NCI-H2227 (cell line): ENCODE measurements around the gene FAM83E.

Experiments used
- DNase-seq: peaks from one replicate; lab custom pipeline; 2025; ENCODE audit not compliant: unreplicated experiment; lab: John Stamatoyannopoulos, UW

FAM83E gene

DNA sequence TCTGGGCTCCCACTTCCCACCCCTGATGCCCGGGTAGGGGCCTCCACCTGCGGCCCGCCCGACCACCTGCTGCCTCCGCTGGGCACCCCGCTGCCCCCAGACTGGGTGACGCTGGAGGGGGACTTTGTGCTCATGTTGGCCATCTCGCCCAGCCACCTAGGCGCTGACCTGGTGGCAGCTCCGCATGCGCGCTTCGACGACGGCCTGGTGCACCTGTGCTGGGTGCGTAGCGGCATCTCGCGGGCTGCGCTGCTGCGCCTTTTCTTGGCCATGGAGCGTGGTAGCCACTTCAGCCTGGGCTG, 14.4 kb upstream of the FAM83E start:
- no peak for DNase-seq

DNA sequence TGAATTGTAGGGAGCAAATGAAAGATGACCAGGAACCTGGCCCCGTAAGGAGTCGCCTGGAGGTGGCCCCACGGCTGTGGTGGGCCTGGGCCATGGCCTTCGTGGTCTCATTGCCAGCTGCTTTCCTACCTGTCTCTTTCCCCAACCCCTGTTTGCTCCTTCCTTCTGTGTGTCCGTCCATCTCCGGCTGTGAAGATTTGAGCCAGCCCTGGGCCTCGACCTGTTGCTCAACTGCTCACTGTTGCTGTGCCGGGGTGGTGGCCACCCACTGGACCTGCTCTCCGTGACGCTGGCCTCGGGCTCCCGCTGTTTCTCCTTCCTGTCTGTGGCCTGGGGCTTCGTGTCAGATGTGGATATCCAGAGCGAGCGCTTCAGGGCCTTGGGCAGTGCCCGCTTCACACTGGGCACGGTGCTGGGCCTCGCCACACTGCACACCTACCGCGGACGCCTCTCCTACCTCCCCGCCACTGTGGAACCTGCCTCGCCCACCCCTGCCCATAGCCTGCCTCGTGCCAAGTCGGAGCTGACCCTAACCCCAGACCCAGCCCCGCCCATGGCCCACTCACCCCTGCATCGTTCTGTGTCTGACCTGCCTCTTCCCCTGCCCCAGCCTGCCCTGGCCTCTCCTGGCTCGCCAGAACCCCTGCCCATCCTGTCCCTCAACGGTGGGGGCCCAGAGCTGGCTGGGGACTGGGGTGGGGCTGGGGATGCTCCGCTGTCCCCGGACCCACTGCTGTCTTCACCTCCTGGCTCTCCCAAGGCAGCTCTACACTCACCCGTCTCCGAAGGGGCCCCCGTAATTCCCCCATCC, 13.8 kb upstream of the FAM83E start:
- no peak for DNase-seq

- DNase-seq = no peak
Observed at GRCh38 chr19:48627865-48628314, 13.0 kb upstream of the FAM83E start.

DNA sequence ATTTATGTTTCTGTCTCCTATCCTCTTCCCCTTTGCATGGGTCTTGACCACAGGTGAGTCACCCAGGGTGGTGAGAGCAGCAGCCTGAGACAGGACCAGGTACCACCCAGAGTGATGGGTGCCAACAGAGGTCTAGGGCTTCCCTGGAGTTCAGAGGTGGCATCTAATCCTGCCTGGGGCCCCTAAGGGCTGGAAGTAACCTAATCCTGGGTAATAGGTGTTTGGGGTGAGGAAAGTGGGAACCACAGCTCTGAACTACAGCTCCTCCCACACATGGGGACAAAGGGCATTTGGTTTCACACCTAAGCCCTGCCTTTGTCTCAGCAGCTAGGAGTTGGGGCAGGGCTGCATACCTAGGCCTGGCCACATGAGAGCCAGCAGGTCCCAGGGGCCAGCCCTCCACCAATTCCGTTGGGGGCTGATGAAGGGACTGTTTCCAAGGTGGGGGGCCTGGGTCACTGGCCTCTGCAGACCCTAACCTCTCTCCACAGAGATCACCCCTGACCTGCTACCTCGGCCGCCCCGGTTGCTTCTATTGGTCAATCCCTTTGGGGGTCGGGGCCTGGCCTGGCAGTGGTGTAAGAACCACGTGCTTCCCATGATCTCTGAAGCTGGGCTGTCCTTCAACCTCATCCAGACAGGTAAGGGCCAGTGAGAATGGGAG, 12.5 kb upstream of the FAM83E start:
- DNase-seq = no peak

DNA sequence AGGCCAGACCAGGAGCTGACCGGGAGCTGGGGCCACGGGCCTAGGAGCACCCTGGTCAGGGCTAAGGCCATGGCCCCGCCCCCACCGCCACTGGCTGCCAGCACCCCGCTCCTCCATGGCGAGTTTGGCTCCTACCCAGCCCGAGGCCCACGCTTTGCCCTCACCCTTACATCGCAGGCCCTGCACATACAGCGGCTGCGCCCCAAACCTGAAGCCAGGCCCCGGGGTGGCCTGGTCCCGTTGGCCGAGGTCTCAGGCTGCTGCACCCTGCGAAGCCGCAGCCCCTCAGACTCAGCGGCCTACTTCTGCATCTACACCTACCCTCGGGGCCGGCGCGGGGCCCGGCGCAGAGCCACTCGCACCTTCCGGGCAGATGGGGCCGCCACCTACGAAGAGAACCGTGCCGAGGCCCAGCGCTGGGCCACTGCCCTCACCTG, 11.0 kb upstream of the FAM83E start:
- DNase-seq = no peak

DNA sequence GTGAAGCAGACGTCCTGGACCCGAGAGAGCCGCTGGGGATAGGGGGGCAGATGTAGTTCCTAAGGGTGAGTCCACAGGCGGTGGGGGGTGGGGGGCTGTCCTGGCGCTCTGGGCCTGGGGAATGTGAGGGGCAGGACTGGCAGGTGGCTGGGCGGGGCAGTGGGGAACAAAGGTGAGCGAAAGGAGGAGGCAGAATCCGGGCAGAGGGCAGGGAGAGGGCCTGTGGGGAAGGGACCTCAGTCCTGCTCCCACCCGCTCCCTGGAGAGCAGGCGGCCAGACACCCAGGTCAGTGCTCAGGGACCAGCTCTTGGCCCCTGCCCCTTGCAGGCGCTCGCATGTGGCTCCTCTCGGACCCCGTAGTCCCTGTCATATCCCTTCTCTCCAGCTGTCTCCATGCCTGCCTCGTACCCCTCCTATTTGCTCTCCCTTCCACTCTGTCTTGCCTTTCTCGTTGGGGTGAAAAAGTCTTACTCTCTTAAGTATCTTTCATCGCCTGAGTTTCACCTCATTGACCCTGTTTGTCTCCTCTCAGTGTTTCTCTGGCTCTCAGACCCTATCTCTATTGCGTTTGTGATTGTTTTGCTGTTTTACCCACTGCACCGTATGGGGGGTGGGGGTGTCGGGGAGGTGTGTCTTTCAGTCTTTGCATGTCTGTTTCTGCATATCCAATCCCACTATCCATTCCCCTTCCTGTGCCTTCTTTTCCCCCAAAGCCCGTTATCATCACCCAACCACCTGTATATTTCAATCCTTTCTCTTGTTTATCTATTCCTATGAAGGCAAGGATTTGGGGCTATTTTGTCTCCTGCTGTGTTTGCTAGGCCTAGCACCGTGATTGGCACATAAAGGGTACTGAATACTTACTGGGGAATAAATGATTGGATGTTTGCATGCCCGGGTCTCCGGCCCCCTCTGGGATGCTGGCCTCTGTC, 10.2 kb upstream of the FAM83E start:
- DNase-seq = no peak

- peak; percentile 98 for DNase-seq
Observed at GRCh38 chr19:48624067-48624594, 9.3 kb upstream of the FAM83E start.

DNA sequence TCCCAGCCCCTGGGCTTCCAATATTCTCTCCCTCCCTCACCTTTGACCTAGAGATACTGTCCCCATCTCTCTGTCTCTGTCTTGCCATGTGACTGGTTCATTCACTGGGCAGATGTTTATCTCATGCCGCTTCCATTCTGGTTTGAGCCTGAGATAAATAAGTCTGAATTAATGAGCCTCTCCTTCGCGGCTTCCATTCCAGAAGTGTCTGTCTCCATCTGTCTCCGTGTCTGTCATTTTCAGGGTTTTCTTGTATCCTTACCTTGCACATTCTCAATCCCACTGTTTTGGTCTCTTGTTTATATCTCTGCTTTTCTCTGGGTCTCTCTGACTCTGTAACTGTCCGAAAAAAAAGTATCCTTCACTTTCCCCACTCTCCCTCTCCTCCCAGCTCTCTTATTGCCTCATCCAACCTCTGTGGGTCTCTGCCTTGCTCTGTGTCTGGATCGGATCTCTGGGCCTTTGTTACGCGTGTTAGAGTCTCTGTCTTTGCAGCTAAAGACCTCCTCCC, 8.7 kb upstream of the FAM83E start:
- DNase-seq = peak; percentile 26

DNA sequence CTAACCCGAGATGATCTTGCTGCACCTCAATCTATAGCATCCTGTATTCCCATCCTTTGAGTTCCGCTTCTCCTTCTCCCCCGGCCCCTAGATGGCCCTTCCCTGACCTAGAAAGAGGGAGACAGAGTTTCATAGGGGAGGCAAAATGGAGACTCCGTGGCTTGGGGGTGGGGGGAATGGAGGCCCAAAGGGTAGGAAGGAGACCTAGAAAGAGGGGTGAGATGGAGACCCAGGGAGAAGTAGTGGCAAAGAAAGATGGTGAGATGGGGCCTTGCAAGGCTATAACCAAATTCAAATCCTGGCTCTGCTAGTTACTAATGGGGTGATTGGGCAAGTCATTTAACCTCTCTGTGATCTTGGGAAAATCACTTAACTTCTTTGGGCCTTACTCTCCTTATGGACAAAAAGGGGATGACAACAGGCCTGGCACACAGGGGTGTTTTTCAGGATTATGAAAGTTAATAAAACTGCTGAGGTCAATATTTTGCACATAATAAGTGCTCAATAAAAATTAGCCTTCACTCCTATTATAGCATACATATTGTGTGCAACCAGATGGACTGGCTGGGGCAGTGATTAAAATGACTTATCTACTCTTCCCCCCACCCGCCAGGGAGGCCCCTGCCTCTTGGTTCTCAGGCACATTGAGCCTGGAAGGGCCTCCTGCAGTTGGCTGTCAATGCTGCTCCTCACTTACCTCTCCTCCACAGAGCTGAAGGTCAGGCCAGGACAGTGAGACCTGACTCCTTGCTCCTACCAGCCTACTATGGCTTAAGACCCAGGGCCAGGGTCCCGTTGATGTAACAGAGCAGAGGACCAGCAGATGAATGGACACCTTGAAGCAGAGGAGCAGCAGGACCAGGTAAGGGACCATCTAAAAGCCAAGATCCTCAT, 5.1 kb upstream of the FAM83E start:
- DNase-seq = no peak

DNA sequence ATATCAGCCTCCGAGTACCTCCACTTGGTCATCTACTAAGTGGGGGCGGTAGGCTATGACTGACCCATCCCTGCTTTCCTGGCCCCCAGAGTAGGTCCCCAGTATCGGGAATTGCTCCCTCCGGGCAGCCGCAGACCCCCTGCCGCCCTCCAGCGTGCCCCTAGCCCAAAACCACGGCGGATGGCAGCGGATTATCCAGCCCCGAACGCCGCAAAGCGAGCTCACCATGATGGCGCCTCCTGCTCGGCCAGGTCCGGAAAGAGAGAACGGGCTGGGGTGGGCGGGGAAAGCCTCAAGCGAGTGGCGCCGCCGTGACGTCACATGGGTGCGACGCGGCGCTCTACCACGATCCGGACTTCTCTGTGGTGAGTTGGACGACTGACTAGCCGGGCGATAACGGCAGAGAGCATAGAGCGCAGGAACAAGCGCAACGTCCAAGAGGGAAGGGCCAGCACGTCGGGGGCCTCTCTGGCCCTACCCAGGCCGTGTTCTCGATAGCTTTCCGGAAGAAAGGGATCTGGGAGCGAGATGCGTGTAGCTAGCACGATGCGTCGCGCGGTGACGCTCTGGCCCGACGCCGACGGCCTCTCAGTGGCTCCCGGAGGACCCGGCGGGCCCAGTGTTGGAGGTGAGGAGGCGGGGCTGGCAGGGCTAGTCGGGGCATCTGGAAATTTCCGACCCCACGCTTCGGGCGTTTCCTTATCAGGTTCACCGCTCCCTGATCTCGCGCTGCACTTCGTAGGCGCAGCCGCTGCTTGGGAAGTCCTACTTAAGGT, 4.2 kb upstream of the FAM83E start, which contains the start of the genes RPL18 and SPHK2:
TSS of gene RPL18 (minus strand) at position 263 of the 776 bp plus-strand sequence. CDS start at position 228, 35 bp downstream.
TSS of gene SPHK2 (plus strand) at position 591 of the 776 bp plus-strand sequence. CDS start 1,009 bp downstream, outside the sequence.
- peak; percentile 97 for DNase-seq

DNA sequence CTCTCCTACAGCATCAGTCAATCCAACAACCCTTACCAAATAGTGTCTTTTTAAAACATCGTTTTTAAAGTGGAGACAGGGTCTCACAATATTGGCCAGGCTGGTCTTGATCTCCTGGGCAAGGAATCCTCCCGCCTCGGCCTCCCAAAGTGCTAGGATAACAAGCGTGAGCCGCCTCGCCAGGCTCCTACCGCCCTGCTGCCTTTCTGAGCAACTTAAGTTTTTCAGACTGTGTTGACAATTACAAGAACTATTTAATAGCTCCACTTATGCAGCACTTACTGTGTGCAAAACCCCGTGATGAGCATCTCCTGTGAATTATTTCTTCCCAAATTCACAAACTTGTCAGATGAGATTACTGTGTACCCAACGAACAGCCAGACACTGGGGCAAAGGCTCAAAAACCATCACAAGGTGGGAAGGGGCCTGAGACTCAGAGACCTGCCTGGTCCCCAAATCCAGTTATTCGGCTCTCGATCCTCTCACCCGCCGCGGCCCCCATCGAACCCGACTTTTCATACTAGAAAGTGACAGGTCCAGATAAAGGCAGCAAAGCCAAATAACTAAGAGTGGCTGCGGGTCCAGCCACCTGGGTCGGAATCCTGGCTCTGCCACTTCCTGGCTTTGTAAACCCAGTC, 3.5 kb upstream of the FAM83E start:
- no peak for DNase-seq

DNA sequence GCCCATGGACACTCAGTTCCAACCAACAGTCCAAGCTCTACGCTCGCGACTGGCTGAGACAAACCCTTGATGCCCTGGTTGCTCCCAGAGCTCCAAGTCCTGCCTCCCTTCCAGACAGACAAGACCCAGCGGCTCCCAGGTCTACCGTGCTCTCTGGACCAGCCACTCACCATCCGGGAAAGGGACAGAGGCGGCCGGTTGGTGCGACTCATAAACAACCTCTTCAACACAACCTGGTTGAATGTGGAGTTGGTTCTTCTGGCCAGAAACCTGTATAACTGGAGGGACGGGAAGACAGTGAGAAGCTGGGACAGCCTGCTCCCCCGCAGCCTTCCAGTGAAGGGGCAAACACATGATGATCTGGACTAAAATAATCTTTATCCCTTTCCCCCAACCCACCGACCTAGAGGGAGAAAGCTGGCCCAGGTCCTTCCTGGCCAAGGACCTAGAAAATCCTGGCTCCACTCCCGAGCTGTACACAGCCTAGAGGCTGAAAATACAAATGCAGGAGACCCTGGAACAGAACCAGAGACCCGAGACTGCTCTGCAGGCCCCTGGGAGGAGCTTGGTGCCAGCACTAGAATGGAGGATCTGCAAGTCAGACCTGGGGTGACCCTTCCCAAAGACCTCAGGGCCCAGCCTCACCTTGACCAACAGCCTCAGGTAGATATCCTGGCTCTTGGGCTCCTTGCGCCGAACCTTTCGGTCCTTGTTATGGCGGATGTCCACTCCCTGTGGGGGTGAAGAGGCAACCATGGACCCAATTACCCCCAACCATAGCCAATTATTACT, 2.5 kb upstream of the FAM83E start:
- DNase-seq = no peak

DNA sequence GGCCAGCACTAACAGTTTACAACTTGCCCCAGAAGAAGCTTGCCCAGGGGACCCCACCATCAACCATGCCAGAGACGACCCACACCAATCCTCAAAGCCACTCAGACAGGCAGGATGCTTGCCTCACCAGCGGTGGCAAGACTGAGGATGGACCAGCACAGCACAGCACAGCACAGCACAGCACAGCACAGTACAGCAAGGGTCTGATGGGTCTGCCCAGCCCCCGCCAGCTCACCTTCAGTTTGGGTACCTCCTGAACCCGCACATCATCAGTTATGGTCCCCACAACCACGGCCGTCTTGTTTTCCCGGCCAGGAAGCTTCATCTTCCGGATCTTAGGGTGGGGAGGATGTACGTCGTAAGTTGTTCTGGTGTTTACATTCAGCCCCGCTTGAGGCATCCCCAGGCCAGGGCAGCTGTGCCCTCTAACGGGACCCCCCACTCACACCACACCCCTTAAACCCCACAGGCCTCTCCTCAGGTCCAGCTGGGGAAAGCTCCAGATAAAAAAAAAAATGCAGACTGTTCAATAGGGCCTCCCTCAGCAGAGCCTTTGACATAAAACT, 1.7 kb upstream of the FAM83E start:
- DNase-seq = no peak

DNA sequence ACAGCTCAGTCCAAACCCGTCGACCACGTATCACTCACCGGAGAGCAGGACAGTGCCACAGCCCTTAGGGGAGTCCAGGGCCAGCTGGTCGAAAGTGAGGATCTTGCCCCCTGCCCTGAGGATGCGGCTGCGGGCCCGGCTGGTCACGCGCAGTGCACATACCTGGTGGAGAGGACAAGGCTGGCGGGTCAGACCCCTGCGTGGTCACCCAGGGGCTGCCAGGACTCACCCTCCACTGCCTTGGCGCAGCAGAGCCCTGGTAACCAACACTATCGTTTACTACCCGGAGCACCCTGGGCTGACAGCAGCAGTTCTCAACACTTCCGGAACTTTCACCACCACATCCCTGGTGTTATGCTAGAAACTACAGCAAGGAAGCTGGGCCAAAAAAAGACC, 1.2 kb upstream of the FAM83E start:
- no peak for DNase-seq

GRCh38 chr19:48615231-48616040, 560 bp upstream of the FAM83E start:
- no peak for DNase-seq

GRCh38 chr19:48613852-48614435, 932 bp downstream of the FAM83E start:
- no peak for DNase-seq
